ENCODE data around the gene ADIRF. TPM values are rescaled to one million over a fixed set of nuclear protein-coding genes. Genes with fewer than 3 reads are reported as not detected.

The ADIRF gene
- total RNA-seq, 2 experiments from 2014 or later: not detected

Small RNAs within 50 kb of the gene (small RNA-seq; reads per million reads assigned to genes)
- gene BMS1P3 (not detected), gene FAM25A (not detected)

Other genes with a start within 250 kb of the ADIRF start
- 0.03 and 0.47 TPM in 2 replicates for gene BMPR1A, start 211.9 kb upstream of the ADIRF start, total RNA-seq (2014; rRNA removed; shearing (Covaris generic))
- 0.37 and 1.1 TPM in 2 replicates for gene BMPR1A, start 211.9 kb upstream of the ADIRF start, total RNA-seq (2022)
- not detected in 2 replicates for gene MMRN2, start 10.9 kb upstream of the ADIRF start, total RNA-seq (2014; rRNA removed; shearing (Covaris generic))
- not detected in 2 replicates for gene MMRN2, start 10.9 kb upstream of the ADIRF start, total RNA-seq (2022)
- not detected in 2 replicates for gene SNCG, start 9.9 kb upstream of the ADIRF start, total RNA-seq (2014; rRNA removed; shearing (Covaris generic))
- not detected in 2 replicates for gene SNCG, start 9.9 kb upstream of the ADIRF start, total RNA-seq (2022)
- gene FAM25A, start 51.8 kb downstream of the ADIRF start, total RNA-seq (2014; rRNA removed; shearing (Covaris generic)): not detected in 2 replicates
- gene FAM25A, start 51.8 kb downstream of the ADIRF start, total RNA-seq (2022): not detected in 2 replicates
- gene GLUD1, start 126.4 kb downstream of the ADIRF start, total RNA-seq (2014; rRNA removed; shearing (Covaris generic)): 86.5 and 98.5 TPM in 2 replicates
- gene GLUD1, start 126.4 kb downstream of the ADIRF start, total RNA-seq (2022): 109 and 114 TPM in 2 replicates
- 32.8 and 34.3 TPM in 2 replicates for gene SHLD2, start 126.7 kb downstream of the ADIRF start, total RNA-seq (2014; rRNA removed; shearing (Covaris generic))
- gene SHLD2, start 126.7 kb downstream of the ADIRF start, total RNA-seq (2022): 36.1 and 37.3 TPM in 2 replicates